OCI-LY1 (cell line): ENCODE data around the gene ZFYVE9.
"Not testable (repeated sequence)": the region's sequence is repeated elsewhere in the genome, so short reads cannot be mapped to it uniquely, and the experiment has no call there.

Experiments used
- CTCF ChIP-seq: fragments of 200-600 bp; sonication (generic), shearing (Covaris generic); IDR thresholded peaks from 2 replicates; pipeline ENCODE4 v1.5.1; 2017; ENCODE audit warnings: mild to moderate bottlenecking, antibody characterized with exemption, low read length, moderate library complexity, mixed read lengths
- EZH2 ChIP-seq: fragments of 200-600 bp; sonication (generic), shearing (Covaris generic); IDR thresholded peaks from 2 replicates; pipeline ENCODE4 v1.8.0; 2017; ENCODE audit warnings: borderline replicate concordance, mixed run types, mild to moderate bottlenecking, antibody characterized with exemption, low read length, moderate library complexity, mixed read lengths

DNA sequence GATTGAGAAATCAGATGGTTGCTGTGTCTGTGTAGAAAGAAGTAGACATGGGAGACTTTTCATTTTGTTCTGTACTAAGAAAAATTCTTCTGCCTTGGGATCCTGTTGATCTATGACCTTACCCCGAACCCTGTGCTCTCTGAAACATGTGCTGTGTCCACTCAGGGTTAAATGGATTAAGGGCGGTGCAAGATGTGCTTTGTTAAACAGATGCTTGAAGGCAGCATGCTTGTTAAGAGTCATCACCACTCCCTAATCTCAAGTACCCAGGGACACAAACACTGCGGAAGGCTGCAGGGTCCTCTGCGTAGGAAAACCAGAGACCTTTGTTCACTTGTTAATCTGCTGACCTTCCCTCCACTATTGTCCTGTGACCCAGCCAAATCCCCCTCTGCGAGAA is 40.4 kb downstream of the ZFYVE9 start:
- not testable (repeated sequence) for TF ChIP-seq CTCF, EZH2
